Breast epithelium (tissue), 3 donors: ENCODE data around the gene AMFR.

Experiments used
- POLR2AphosphoS5 ChIP-seq, 3 donors: sonication (generic); formaldehyde crosslinking; IDR thresholded peaks; one replicate each; pipeline ENCODE4 v1.6.1; 2017; ENCODE audit warnings: antibody characterized with exemption in 3 of 3
- TF ChIP-seq, protein P1 (sequence below), 3 donors: fragments of 450-650 bp; IDR thresholded peaks; one replicate each; pipeline ENCODE4 v1.5.1; 2016 to 2017; ENCODE audit warnings: antibody characterized with exemption in 3 of 3, mild to moderate bottlenecking in 3 of 3, moderate library complexity in 3 of 3

DNA sequence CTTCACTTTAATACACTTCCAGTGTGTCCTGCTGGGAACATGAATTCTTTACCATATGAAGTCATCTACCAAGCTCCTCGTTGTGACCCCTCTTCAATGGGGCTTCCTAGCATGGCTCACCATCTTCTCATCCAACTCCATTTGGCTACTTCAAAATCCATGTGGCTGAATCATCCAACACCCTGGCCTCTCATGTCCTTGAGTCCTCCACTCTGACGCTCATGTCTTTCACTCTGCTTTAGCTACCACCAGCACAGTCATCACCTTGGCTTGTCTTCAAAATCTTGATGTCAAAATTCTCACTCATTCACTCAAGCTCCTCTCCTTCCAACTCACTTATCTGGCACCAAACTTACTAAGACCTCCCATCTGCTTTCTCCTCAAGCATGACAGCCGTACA lies 35.8 kb downstream of the AMFR start:
- TF ChIP-seq, protein P1, sequence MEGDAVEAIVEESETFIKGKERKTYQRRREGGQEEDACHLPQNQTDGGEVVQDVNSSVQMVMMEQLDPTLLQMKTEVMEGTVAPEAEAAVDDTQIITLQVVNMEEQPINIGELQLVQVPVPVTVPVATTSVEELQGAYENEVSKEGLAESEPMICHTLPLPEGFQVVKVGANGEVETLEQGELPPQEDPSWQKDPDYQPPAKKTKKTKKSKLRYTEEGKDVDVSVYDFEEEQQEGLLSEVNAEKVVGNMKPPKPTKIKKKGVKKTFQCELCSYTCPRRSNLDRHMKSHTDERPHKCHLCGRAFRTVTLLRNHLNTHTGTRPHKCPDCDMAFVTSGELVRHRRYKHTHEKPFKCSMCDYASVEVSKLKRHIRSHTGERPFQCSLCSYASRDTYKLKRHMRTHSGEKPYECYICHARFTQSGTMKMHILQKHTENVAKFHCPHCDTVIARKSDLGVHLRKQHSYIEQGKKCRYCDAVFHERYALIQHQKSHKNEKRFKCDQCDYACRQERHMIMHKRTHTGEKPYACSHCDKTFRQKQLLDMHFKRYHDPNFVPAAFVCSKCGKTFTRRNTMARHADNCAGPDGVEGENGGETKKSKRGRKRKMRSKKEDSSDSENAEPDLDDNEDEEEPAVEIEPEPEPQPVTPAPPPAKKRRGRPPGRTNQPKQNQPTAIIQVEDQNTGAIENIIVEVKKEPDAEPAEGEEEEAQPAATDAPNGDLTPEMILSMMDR (IDR thresholded peaks at IDR 0.05): no peak
- no peak for TF ChIP-seq POLR2AphosphoS5 (IDR thresholded peaks at IDR 0.05)
